ENCODE data around the gene PTPRR. TPM values are rescaled to one million over a fixed set of nuclear protein-coding genes. Genes with fewer than 3 reads are reported as not detected.

PTPRR gene
- total and polyA plus RNA-seq, 9 donors, result 0.15 to 1.5 (median 0.32) TPM; not detected in 1

DNA sequence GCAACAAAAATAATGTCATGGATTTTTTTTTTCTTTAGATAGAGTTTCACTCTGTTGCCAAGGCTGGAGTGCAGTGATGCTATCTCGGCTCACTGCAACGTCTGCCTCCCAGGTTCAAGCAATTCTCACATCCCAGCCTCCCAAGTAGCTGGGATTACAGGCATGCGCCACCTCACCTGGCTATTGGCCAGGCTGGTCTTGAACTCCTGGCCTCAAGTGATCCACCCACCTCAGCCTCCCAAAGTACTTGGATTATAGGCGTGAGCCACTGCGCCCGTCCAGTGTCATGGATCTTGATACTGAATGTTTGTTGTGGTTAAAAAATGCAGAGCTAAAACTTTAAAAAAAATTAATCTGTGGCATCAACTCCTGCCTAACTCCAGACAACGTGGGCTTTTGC lies 175.5 kb downstream of the PTPRR start:
- TF ChIP-seq POLR2A (IDR thresholded peaks at IDR 0.05) (no peak), EP300 (IDR thresholded peaks at IDR 0.05) (no peak)
- TF ChIP-seq, protein P1, sequence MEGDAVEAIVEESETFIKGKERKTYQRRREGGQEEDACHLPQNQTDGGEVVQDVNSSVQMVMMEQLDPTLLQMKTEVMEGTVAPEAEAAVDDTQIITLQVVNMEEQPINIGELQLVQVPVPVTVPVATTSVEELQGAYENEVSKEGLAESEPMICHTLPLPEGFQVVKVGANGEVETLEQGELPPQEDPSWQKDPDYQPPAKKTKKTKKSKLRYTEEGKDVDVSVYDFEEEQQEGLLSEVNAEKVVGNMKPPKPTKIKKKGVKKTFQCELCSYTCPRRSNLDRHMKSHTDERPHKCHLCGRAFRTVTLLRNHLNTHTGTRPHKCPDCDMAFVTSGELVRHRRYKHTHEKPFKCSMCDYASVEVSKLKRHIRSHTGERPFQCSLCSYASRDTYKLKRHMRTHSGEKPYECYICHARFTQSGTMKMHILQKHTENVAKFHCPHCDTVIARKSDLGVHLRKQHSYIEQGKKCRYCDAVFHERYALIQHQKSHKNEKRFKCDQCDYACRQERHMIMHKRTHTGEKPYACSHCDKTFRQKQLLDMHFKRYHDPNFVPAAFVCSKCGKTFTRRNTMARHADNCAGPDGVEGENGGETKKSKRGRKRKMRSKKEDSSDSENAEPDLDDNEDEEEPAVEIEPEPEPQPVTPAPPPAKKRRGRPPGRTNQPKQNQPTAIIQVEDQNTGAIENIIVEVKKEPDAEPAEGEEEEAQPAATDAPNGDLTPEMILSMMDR (IDR thresholded peaks at IDR 0.05), result no peak
- Histone ChIP-seq H3K9me3 (no peaks in the 10 kb centered on the region), H3K27ac (no peak overlapping the region), H3K27me3 (no peaks in the 10 kb centered on the region), H3K36me3 (no peaks in the 10 kb centered on the region), H3K4me3 (no peak overlapping the region), H3K4me1 (ENCODE audit: insufficient read depth) (no peaks in the 10 kb centered on the region)
- intact Hi-C loops (cut with DNase I), result no loop called here
- DNase-seq, result no peak
- WGBS, 3 donors, result 74 to 83% (median 81%) methylated on average over 7 of the region's 7 CpGs

GRCh38 chr12:70744178-70744577 lies 176.4 kb downstream of the PTPRR start:
- H3K27me3 ChIP-seq, result no peaks in the 10 kb centered on the region
- H3K4me3 ChIP-seq, result no peak overlapping the region
- no peak for DNase-seq
- no peaks in the 10 kb centered on the region for H3K36me3 ChIP-seq
- no peak overlapping the region for H3K27ac ChIP-seq
- TF ChIP-seq POLR2A (IDR thresholded peaks at IDR 0.05), result no peak
- TF ChIP-seq, protein P1 (IDR thresholded peaks at IDR 0.05), result no peak
- no peak for TF ChIP-seq EP300 (IDR thresholded peaks at IDR 0.05)
- H3K4me1 ChIP-seq (ENCODE audit: insufficient read depth), result no peaks in the 10 kb centered on the region
- WGBS, 3 donors, result 68 to 76% (median 72%) methylated on average over 2 of the region's 2 CpGs
- H3K9me3 ChIP-seq, result no peaks in the 10 kb centered on the region
- intact Hi-C loops (cut with DNase I), result no loop called here

DNA sequence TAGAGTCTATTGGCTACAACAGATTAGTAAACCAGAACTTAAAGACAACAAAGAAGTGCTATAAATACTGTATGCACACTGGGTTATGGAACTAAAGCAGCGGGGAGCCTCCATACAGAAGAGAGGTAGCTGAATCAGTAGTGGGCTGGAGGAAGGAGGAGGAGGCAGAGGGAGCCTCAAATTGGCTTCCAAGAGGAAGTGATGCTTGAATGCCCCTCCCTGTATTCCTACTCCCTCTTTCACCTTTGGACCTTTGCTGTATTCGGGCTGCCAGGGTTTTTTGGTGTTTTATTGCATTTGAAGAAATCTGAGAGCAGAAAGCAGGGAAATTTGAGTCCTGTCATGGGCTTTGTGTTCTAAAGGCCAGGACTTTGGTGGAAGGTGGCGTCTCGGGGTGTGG lies 179.3 kb downstream of the PTPRR start:
- WGBS, 3 donors, result 62 to 72% (median 71%) methylated on average over 4 of the region's 4 CpGs
- intact Hi-C loops (cut with DNase I), result no loop called here
- no peak overlapping the region for H3K4me3 ChIP-seq
- no peaks in the 10 kb centered on the region for H3K9me3 ChIP-seq
- TF ChIP-seq POLR2A (IDR thresholded peaks at IDR 0.05) (no peak), EP300 (IDR thresholded peaks at IDR 0.05) (no peak)
- TF ChIP-seq, protein P1 (IDR thresholded peaks at IDR 0.05), result no peak
- no peaks in the 10 kb centered on the region for H3K4me1 ChIP-seq (ENCODE audit: insufficient read depth)
- DNase-seq, result no peak
- H3K36me3 ChIP-seq, result no peaks in the 10 kb centered on the region
- no peak overlapping the region for H3K27ac ChIP-seq
- no peaks in the 10 kb centered on the region for H3K27me3 ChIP-seq

DNA sequence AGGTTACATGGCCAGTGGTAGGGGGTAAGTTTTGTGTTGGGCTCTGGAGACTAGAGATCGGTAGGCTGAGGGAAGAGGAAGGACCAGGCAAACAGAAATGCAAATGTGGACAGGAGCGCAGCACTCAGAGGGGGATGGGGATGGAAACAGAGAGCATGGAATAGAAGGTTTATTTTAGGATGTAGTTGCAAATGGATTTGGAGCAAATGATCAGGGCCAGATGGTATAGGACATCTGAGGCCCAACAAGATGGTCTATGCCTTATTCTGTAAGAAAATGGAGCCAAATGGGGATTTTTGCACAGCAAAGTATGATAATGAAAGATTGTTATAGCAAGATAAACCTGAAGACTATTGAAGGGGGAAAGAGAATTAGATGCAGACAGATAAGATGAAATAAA lies 180.8 kb downstream of the PTPRR start:
- no peak for DNase-seq
- intact Hi-C loops (cut with DNase I), result loop anchor here in 2 of 4 donors (10.0 kb wide), 1 partner anchor 275 kb away; no protein-coding TSS in a partner anchor
- WGBS, 3 donors, result 90 to 92% (median 91%) methylated on average over 2 of the region's 2 CpGs

More for the DNA sequence above, 180.8 kb downstream of the PTPRR start:
- Histone ChIP-seq H3K27me3 (no peaks in the 10 kb centered on the region), H3K4me3 (no peak overlapping the region), H3K4me1 (ENCODE audit: insufficient read depth) (no peaks in the 10 kb centered on the region), H3K36me3 (no peaks in the 10 kb centered on the region), H3K27ac (no peak overlapping the region), H3K9me3 (no peaks in the 10 kb centered on the region)
- no peak for TF ChIP-seq EP300 (IDR thresholded peaks at IDR 0.05)
- TF ChIP-seq POLR2A (IDR thresholded peaks at IDR 0.05), result no peak
- TF ChIP-seq, protein P1 (IDR thresholded peaks at IDR 0.05), result no peak

Data from ovary (tissue), 9 donors.